Kidney epithelial cell (primary cell): ENCODE results near the gene UCN2. TPM values are rescaled to one million over a fixed set of nuclear protein-coding genes. Genes with fewer than 3 reads are reported as not detected.

Source experiments
- DNase-seq: peaks from one replicate; pipeline ENCODE4 v3.0.0-alpha.2; 2010; ENCODE audit warnings: low read depth
- H3K27me3 ChIP-seq: 2 replicates; pipeline ENCODE4 v1.6.0; 2011; ENCODE audit warnings: low read length; ENCODE audit not compliant: control insufficient read depth, insufficient read depth
- H3K36me3 ChIP-seq: 2 replicates; pipeline ENCODE4 v1.5.1; 2011; ENCODE audit warnings: low read length; ENCODE audit not compliant: control insufficient read depth, insufficient read depth
- H3K4me3 ChIP-seq: 2 replicates; pipeline ENCODE4 v1.5.1; 2011; ENCODE audit warnings: low read depth, mild to moderate bottlenecking, control low read depth, low read length
- total RNA-seq: library from RNA; depleted of rRNA; stranded (reverse); fragments of >200 nt; gene quantifications from 2 replicates; pipeline ENCODE4 v1.2.3, GENCODE V29; 2015
- TF ChIP-seq, protein P1 (sequence below): IDR thresholded peaks from 2 replicates; pipeline ENCODE4 v1.5.1; 2011; ENCODE audit warnings: mild to moderate bottlenecking, moderate library complexity, low read length, control low read depth, inconsistent platforms; ENCODE audit not compliant: insufficient read depth, poor library complexity, severe bottlenecking

Gene UCN2
- total RNA-seq, 1 donor from 2014 or later: 26.1 TPM

- H3K4me3 ChIP-seq: no peak overlapping the region
- H3K36me3 ChIP-seq: peaks cover 6% of the 10 kb centered on the region
- no peak for DNase-seq
- H3K27me3 ChIP-seq: no peaks in the 10 kb centered on the region
- TF ChIP-seq, protein P1, sequence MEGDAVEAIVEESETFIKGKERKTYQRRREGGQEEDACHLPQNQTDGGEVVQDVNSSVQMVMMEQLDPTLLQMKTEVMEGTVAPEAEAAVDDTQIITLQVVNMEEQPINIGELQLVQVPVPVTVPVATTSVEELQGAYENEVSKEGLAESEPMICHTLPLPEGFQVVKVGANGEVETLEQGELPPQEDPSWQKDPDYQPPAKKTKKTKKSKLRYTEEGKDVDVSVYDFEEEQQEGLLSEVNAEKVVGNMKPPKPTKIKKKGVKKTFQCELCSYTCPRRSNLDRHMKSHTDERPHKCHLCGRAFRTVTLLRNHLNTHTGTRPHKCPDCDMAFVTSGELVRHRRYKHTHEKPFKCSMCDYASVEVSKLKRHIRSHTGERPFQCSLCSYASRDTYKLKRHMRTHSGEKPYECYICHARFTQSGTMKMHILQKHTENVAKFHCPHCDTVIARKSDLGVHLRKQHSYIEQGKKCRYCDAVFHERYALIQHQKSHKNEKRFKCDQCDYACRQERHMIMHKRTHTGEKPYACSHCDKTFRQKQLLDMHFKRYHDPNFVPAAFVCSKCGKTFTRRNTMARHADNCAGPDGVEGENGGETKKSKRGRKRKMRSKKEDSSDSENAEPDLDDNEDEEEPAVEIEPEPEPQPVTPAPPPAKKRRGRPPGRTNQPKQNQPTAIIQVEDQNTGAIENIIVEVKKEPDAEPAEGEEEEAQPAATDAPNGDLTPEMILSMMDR: no peak
These were observed 33.3 kb upstream of the UCN2 start for GRCh38 chr3:48596676-48597407.

DNA sequence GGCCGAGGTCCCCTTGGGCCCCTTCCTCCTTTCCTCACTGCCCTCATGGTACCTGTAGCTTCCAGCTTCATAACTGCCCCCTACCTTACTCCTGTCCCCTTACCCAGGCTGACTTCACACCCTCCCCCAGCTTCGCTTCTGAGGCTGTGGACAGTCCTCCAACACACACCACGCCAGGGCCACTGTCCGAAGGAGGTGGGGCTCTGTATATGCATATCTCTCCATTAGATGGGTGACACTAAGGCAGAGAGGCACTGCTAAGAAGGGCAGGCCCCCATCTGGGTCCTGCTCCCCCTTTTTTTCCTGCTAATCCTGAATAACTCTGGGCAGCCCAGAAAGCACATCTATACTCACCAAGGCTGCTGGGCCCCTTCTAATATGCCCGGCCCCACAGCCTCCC, 32.6 kb upstream of the UCN2 start:
- H3K27me3 ChIP-seq: no peaks in the 10 kb centered on the region
- H3K4me3 ChIP-seq: no peak overlapping the region
- TF ChIP-seq, protein P1: no peak
- DNase-seq: no peak
- H3K36me3 ChIP-seq: peaks cover 7% of the 10 kb centered on the region

DNA sequence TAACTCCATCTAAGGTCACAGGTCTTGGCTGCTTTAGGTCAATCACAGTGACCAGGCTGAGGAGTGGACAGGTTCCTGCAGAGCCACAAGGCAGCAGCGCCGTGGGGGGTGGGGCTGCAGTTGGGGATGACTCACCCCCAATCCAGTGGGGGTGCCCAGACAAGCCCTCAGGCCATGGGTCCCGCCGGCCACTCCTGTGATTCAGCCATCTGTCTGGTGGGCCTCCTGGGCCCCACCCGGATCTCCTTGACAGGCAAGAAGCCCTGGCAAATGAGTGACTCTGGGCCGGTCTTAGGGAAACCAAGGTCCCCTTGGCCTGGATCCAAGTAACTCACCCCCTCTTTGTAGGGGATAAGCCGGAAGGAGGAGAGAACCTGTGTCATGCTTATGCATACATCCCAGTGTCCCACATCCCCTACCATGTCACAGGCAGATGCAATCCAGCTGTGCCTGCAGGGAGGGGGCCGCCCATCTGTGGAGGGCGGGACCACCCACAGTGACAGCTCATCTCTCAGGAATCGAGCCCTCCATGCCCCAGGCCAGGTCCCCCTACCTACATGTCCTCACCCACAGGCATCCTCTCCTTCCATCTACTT, 32.0 kb upstream of the UCN2 start:
- Histone ChIP-seq H3K4me3 (peak overlapping the region; percentile 64), H3K27me3 (no peaks in the 10 kb centered on the region), H3K36me3 (peaks cover 7% of the 10 kb centered on the region)
- TF ChIP-seq, protein P1: no peak
- peak; percentile 92 for DNase-seq

DNA sequence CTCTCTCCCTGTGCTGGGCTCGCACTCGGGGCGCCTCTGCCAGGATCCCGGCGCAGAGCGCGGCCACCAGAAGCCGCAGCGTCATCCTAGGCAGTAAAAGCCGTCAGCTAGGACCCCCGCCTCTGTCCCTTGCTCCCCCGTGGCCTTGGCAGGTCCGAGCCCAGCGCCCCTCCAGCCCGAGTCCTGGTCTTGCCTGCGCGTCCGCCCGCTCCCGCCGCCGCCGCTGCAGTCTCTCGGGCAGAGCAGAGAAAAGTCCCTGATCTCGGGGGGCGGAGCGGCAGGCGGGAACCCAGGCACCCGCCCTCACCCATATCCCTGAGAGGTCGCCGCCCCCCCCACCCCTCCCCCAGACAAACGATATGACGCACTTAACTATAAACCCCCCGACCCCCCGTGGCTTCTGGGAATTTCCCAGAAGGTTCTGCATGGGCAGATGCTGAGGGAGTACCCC, 31.5 kb upstream of the UCN2 start, which contains the start of gene COL7A1:
TSS of gene COL7A1 (minus strand) at position 255 of the 451 bp plus-strand sequence. CDS start at position 85, 170 bp downstream.
- no peaks in the 10 kb centered on the region for H3K27me3 ChIP-seq
- H3K36me3 ChIP-seq: peaks cover 7% of the 10 kb centered on the region
- no peak for DNase-seq
- TF ChIP-seq, protein P1: no peak
- H3K4me3 ChIP-seq: peak within 1 kb of the TSS; percentile 64

DNA sequence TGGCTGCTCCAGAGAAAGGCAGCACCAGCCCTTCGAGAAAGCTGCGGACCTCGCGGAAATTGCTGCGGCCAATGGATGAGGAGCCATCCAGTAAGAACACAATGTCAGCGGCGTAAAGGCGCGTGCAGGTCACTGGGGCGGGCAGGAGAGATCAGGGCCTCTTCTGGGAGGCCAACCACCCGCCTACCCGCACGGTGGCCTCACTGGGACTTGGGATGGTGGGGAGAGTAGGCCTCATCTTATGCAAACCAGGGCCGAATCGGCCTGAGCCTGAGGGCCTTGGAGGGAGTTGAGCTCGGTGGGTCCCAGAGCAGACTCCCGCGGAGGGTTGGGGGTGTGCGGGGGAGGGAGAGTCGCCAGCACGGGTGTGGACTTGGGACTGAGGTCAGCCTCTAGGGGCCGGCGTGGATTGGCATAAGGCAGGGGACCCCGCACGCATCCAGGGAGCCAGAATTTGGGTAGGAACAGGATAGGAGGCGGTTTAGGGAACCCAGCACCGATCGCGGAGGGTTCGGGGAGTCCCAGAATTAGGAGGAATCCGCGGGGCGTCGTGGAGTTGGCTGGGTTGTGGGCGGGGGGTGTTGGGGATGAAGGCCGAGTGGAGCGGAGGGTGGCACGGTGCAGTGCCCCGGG, 31.0 kb upstream of the UCN2 start:
- H3K4me3 ChIP-seq: peak overlapping the region; percentile 64
- TF ChIP-seq, protein P1: no peak
- no peak for DNase-seq
- no peaks in the 10 kb centered on the region for H3K27me3 ChIP-seq
- peaks cover 7% of the 10 kb centered on the region for H3K36me3 ChIP-seq
